DND-41 (cell line): Measurements from ENCODE around the gene DDN.

Experiments
- ATAC-seq: fragments of 200-7000 bp; cut with Tn5 transposase; 3 replicates; pipeline ENCODE4 v1.9.1; 2021; ENCODE audit warnings: low read depth; ENCODE audit not compliant: insufficient read depth
- DNase-seq: peaks from one replicate; pipeline ENCODE4 v3.0.0-alpha.2; 2020
- H2AFZ ChIP-seq: 2 replicates; pipeline ENCODE4 v1.6.0; 2012; ENCODE audit warnings: low read depth, low read length
- H3K27ac ChIP-seq: 2 replicates; pipeline ENCODE4 v1.5.1; 2012; ENCODE audit warnings: low read length, inconsistent platforms
- H3K27me3 ChIP-seq: fragments of 200-600 bp; sonication (generic); 2 replicates; pipeline ENCODE4 v1.6.0; 2012; ENCODE audit warnings: low read length, mild to moderate bottlenecking, inconsistent platforms; ENCODE audit not compliant: insufficient read depth, poor library complexity
- H3K36me3 ChIP-seq: 2 replicates; pipeline ENCODE4 v1.5.1; 2012; ENCODE audit warnings: low read length, inconsistent platforms; ENCODE audit not compliant: insufficient read depth
- H3K4me1 ChIP-seq: 2 replicates; pipeline ENCODE4 v1.5.1; 2012; ENCODE audit warnings: mild to moderate bottlenecking, low read length; ENCODE audit not compliant: insufficient read depth
- H3K4me2 ChIP-seq: 2 replicates; pipeline ENCODE4 v1.6.0; 2012; ENCODE audit warnings: mild to moderate bottlenecking, moderate library complexity, low read length, inconsistent platforms; ENCODE audit not compliant: insufficient read depth
- H3K4me3 ChIP-seq, 2 experiments: fragments of 200-600 bp in 1 of 2; shearing (Covaris generic) in 1 of 2; 2 replicates each; pipeline ENCODE4 v1.5.1; 2012 to 2016; ENCODE audit warnings: inconsistent platforms in 2 of 2, low read length in 2 of 2, mild to moderate bottlenecking in 2 of 2, low read depth in 1 of 2, moderate library complexity in 1 of 2
- H3K79me2 ChIP-seq: 2 replicates; pipeline ENCODE4 v1.6.0; 2012; ENCODE audit warnings: low read length, inconsistent platforms; ENCODE audit not compliant: insufficient read depth
- H3K9ac ChIP-seq: 2 replicates; pipeline ENCODE4 v1.6.0; 2012; ENCODE audit warnings: low read depth, mild to moderate bottlenecking, inconsistent platforms, low read length, moderate library complexity
- H3K9me3 ChIP-seq: 2 replicates; pipeline ENCODE4 v1.5.1; 2012; ENCODE audit warnings: low read length, moderate library complexity, mild to moderate bottlenecking, inconsistent platforms; ENCODE audit not compliant: insufficient read depth, severe bottlenecking
- H4K20me1 ChIP-seq: 2 replicates; pipeline ENCODE4 v1.6.0; 2012; ENCODE audit warnings: low read length; ENCODE audit not compliant: insufficient read depth
- EZH2 ChIP-seq: IDR thresholded peaks from 3 replicates; pipeline ENCODE4 v1.6.1; 2012; ENCODE audit warnings: borderline replicate concordance, low read depth, mild to moderate bottlenecking, moderate library complexity, low read length, inconsistent platforms; ENCODE audit not compliant: severe bottlenecking
- TF ChIP-seq, protein P1 (sequence below): IDR thresholded peaks from 2 replicates; pipeline ENCODE4 v1.5.1; 2012; ENCODE audit warnings: borderline replicate concordance, low read length, moderate library complexity, mild to moderate bottlenecking; ENCODE audit not compliant: poor library complexity, severe bottlenecking; ENCODE audit errors: extremely low read depth

The DDN gene

GRCh38 chr12:48961801-48962200, 37.4 kb downstream of the DDN start:
- no peaks in the 10 kb centered on the region; the same call in 1 of the 2 replicates for H3K36me3 ChIP-seq
- 0 out of 2 replicates have a peak, but pooled peaks cover under 1% of the 10 kb centered on the region for H4K20me1 ChIP-seq
- H3K4me3 ChIP-seq = no peak overlapping the region
- H3K27me3 ChIP-seq = no peaks in the 10 kb centered on the region
- TF ChIP-seq EZH2 = no peak
- TF ChIP-seq, protein P1, sequence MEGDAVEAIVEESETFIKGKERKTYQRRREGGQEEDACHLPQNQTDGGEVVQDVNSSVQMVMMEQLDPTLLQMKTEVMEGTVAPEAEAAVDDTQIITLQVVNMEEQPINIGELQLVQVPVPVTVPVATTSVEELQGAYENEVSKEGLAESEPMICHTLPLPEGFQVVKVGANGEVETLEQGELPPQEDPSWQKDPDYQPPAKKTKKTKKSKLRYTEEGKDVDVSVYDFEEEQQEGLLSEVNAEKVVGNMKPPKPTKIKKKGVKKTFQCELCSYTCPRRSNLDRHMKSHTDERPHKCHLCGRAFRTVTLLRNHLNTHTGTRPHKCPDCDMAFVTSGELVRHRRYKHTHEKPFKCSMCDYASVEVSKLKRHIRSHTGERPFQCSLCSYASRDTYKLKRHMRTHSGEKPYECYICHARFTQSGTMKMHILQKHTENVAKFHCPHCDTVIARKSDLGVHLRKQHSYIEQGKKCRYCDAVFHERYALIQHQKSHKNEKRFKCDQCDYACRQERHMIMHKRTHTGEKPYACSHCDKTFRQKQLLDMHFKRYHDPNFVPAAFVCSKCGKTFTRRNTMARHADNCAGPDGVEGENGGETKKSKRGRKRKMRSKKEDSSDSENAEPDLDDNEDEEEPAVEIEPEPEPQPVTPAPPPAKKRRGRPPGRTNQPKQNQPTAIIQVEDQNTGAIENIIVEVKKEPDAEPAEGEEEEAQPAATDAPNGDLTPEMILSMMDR = no peak
- H3K9ac ChIP-seq = no peak overlapping the region
- peaks cover 5% of the 10 kb centered on the region for H3K79me2 ChIP-seq
- no peak overlapping the region for H3K27ac ChIP-seq
- H3K9me3 ChIP-seq = no peaks in the 10 kb centered on the region
- H3K4me1 ChIP-seq = peaks cover 10% of the 10 kb centered on the region
- no peak overlapping the region for H2AFZ ChIP-seq
- DNase-seq = no peak
- H3K4me2 ChIP-seq = no peak overlapping the region
- no peak for ATAC-seq

GRCh38 chr12:48961331-48961730, 37.8 kb downstream of the DDN start:
- no peak for TF ChIP-seq EZH2
- TF ChIP-seq, protein P1 = no peak
- Histone ChIP-seq H4K20me1 (0 out of 2 replicates have a peak, but pooled peaks cover 4% of the 10 kb centered on the region), H3K27me3 (no peaks in the 10 kb centered on the region), H3K4me3 (no peak overlapping the region), H3K9me3 (no peaks in the 10 kb centered on the region), H2AFZ (no peak overlapping the region), H3K36me3 (no peaks in the 10 kb centered on the region; the same call in 1 of the 2 replicates), H3K4me1 (peaks cover 12% of the 10 kb centered on the region), H3K79me2 (peaks cover 9% of the 10 kb centered on the region), H3K27ac (no peak overlapping the region), H3K4me2 (no peak overlapping the region), H3K9ac (no peak overlapping the region)
- DNase-seq (no peak), ATAC-seq (no peak)

GRCh38 chr12:48960834-48961233, 38.3 kb downstream of the DDN start:
- TF ChIP-seq, protein P1 = no peak
- no peak for TF ChIP-seq EZH2

GRCh38 chr12:48958049-48958388, 41.2 kb downstream of the DDN start:
- no peak for TF ChIP-seq EZH2
- TF ChIP-seq, protein P1 = no peak
- H3K27me3 ChIP-seq = no peaks in the 10 kb centered on the region
- peak overlapping the region; percentile 93 for H3K4me2 ChIP-seq
- H3K27ac ChIP-seq = peak overlapping the region; percentile 59
- H3K9ac ChIP-seq = peak overlapping the region; percentile 77
- H4K20me1 ChIP-seq = peaks cover 35% of the 10 kb centered on the region; the same call in 1 of the 2 replicates
- DNase-seq = no peak
- H3K4me1 ChIP-seq = peaks cover 33% of the 10 kb centered on the region
- no peaks in the 10 kb centered on the region for H3K9me3 ChIP-seq
- peak overlapping the region; percentile 69 to 87; a peak in 3 of 4 replicates for H3K4me3 ChIP-seq
- H2AFZ ChIP-seq = peak overlapping the region; percentile 86
- H3K36me3 ChIP-seq = peaks cover 23% of the 10 kb centered on the region
- no peak for ATAC-seq
- peaks cover 42% of the 10 kb centered on the region for H3K79me2 ChIP-seq

More at GRCh38 chr12:48960834-48961233, 38.3 kb downstream of the DDN start:
- Histone ChIP-seq H2AFZ (no peak overlapping the region), H3K9me3 (no peaks in the 10 kb centered on the region), H3K27ac (no peak overlapping the region), H3K36me3 (no peaks in the 10 kb centered on the region; the same call in 1 of the 2 replicates), H4K20me1 (peaks cover 9% of the 10 kb centered on the region; the same call in 1 of the 2 replicates), H3K9ac (no peak overlapping the region), H3K4me1 (peaks cover 17% of the 10 kb centered on the region), H3K4me2 (no peak overlapping the region), H3K4me3 (no peak overlapping the region), H3K79me2 (peaks cover 14% of the 10 kb centered on the region), H3K27me3 (no peaks in the 10 kb centered on the region)
- DNase-seq (no peak), ATAC-seq (no peak)
